ENCODE data around the gene SNIP1. TPM values are rescaled to one million over a fixed set of nuclear protein-coding genes. Genes with fewer than 3 reads are reported as not detected.
"Not testable (repeated sequence)": the region's sequence is repeated elsewhere in the genome, so short reads cannot be mapped to it uniquely, and the experiment has no call there.

The SNIP1 gene
- total RNA-seq, 1 donor from 2014 or later = 34.7 TPM

DNA sequence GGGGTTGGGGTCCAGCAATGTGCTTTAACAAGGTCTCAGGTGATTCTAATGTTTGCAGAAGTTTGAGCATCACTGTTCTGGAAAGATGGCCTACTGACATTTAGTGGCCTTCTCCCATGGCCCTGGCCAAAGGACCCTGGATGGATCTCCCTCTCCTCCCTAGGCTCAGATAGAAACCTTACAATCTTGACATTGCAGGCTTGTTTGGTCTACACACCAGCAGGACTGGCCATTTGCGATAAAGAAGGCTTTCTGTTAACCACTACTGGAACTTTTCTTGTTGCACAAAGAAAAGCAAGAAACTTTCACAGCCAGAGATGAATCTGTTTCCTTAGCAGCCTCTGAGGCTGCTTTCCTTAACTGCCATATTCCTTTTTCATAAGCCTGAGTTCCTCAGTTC lies 8.9 kb upstream of the SNIP1 start:
- intact Hi-C loops (cut with micrococcal nuclease) = loop anchor here (1.0 kb wide), 1 partner anchor 119 kb away; no protein-coding TSS in a partner anchor
- no peaks in the 10 kb centered on the region for H3K27me3 Mint-ChIP-seq

DNA sequence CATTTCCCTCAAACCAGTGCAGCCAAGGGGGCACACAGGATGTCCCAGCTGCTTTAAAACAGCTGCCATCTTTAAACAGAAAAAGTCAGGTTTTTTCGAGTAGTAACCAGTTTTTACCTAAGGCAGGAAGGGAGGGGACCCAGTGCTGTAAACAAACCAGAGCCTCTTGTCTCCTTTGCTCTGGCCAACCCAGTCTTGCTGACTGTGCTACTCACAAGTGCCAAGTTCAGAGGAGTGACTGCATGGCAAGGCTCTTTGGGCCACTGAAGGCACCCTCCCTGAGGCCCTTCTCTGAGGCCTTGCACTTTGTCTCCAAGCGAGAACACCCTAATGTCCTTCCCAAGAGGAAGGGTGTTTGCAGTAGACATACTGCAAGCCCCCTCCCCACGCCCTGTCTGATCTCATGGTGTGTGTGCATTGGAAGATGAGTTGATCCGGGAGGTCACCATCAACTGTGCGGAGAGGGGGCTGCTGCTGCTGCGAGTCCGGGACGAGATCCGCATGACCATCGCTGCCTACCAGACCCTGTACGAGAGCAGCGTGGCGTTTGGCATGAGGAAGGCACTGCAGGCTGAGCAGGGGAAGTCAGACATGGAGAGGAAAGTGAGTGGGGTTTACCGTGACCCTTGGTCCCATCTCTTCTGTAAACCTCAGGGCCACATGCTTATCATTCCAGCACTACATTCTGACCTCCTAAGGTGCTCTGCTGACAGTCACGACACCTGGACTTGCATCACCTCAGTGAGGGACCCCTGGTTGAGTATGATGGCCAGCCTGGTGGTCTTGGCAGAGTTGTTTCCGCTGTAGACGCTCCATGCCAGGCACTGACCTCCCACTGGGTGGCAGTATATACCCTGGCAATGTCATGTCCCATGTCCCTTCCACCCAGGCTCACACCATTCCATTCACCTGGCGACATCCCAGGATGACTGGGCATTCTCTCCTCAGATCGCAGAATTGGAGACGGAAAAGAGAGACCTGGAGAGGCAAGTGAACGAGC lies 7.3 kb upstream of the SNIP1 start:
- ChIA-PET CTCF (interaction anchor here (1.0 kb wide), 1 partner anchor 120 kb away, joined by 3 read pairs; no protein-coding TSS in a partner anchor), POLR2A (interaction anchor here (0.6 kb wide), 1 partner anchor 402 kb away, joined by 3 read pairs; no protein-coding TSS in a partner anchor)
- intact Hi-C loops (cut with micrococcal nuclease) = loop anchor here (1.0 kb wide), 2 partner anchors 121 to 299 kb away; no protein-coding TSS in a partner anchor
- H3K9me3 Mint-ChIP-seq = no peaks in the 10 kb centered on the region
- DNase-seq = no peak
- peaks cover 7% of the 10 kb centered on the region for H3K27me3 Mint-ChIP-seq
- no peak overlapping the region for H3K27ac Mint-ChIP-seq
- peaks cover 33% of the 10 kb centered on the region for H3K36me3 Mint-ChIP-seq (ENCODE audit: low read depth)
- H3K4me3 Mint-ChIP-seq = no peak overlapping the region
- H3K4me1 Mint-ChIP-seq = no peaks in the 10 kb centered on the region
- ATAC-seq (ENCODE audit: low read depth) = peak; percentile 34
- TF ChIP-seq, protein P1, sequence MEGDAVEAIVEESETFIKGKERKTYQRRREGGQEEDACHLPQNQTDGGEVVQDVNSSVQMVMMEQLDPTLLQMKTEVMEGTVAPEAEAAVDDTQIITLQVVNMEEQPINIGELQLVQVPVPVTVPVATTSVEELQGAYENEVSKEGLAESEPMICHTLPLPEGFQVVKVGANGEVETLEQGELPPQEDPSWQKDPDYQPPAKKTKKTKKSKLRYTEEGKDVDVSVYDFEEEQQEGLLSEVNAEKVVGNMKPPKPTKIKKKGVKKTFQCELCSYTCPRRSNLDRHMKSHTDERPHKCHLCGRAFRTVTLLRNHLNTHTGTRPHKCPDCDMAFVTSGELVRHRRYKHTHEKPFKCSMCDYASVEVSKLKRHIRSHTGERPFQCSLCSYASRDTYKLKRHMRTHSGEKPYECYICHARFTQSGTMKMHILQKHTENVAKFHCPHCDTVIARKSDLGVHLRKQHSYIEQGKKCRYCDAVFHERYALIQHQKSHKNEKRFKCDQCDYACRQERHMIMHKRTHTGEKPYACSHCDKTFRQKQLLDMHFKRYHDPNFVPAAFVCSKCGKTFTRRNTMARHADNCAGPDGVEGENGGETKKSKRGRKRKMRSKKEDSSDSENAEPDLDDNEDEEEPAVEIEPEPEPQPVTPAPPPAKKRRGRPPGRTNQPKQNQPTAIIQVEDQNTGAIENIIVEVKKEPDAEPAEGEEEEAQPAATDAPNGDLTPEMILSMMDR (IDR thresholded peaks at IDR 0.05) = no peak

More for the DNA sequence above, 8.9 kb upstream of the SNIP1 start:
- Mint-ChIP-seq H3K4me1 (no peaks in the 10 kb centered on the region), H3K36me3 (ENCODE audit: low read depth) (peaks cover 48% of the 10 kb centered on the region), H3K4me3 (no peak overlapping the region), H3K27ac (no peak overlapping the region), H3K9me3 (no peaks in the 10 kb centered on the region)
- TF ChIP-seq, protein P1 (IDR thresholded peaks at IDR 0.05) = no peak
- ChIA-PET POLR2A (no interaction called here), CTCF (no interaction called here)
- ATAC-seq (ENCODE audit: low read depth) (no peak), DNase-seq (no peak)

DNA sequence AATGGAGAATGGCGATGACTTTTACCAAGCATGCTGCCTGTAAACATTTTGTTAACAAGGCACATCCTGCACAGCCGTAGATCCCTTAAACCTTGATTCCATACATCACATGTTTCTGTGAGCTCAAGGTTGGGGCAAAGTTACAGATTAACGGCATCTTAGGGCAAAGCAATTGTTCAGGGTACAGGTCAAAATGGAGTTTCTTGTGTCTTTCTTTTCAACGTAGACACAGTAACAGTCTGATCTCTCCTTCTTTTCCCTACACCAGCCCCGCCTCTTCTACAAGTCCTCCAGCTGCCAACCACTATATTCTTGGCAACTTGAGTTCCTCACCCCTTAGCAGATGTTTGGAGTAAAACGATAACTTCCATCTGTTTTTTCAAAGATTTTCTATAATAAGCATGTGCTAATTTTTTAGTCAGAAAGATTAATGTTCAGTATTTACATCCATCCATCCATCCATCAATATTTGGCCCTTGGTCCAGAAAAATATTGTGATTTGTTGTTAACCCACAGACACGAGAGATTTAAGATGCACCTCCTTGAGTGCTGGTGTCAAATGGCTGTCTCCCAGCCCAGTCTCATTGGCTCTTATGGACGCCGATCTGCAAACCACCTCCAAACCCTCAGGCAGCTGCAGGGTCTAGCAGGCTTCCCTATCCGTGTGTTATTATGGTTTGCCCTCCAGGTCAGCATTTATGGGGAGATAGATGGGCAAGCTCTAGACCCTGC lies 6.5 kb upstream of the SNIP1 start:
- Mint-ChIP-seq H3K4me1 (no peaks in the 10 kb centered on the region), H3K27ac (no peak overlapping the region), H3K9me3 (no peaks in the 10 kb centered on the region), H3K27me3 (peaks cover 9% of the 10 kb centered on the region), H3K36me3 (ENCODE audit: low read depth) (peaks cover 24% of the 10 kb centered on the region), H3K4me3 (no peak overlapping the region)
- DNase-seq (no peak), ATAC-seq (ENCODE audit: low read depth) (no peak)
- TF ChIP-seq, protein P1 (IDR thresholded peaks at IDR 0.05) = no peak
- intact Hi-C loops (cut with micrococcal nuclease) = loop anchor here (1.0 kb wide), 1 partner anchor 300 kb away; no protein-coding TSS in a partner anchor
- CTCF ChIA-PET = no interaction called here
- POLR2A ChIA-PET = interaction anchor here (0.6 kb wide), 1 partner anchor 403 kb away, joined by 3 read pairs; no protein-coding TSS in a partner anchor

DNA sequence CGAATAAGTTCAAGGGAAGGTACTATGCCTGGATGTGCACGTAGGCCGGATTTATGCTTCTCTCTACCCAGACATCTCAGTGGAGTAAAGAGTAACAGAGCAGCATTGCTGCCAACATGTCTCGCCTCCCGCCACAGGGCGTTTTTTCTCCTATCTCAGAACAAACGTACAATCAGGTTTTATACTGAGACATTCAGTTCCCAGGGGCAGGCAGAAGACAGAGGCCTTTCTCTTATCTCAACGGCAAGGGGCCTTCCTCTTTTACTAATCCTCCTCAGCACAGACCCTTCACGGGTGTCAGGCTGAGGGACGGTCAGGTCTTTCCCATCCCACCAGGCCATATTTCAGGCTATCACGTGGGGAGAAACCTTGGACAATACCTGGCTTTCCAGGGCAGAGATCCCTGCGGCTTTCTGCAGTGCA lies 5.9 kb upstream of the SNIP1 start:
- intact Hi-C loops (cut with micrococcal nuclease); ATAC-seq (ENCODE audit: low read depth); H3K27me3 Mint-ChIP-seq; H3K4me1 Mint-ChIP-seq; H3K9me3 Mint-ChIP-seq; POLR2A ChIA-PET; CTCF ChIA-PET; DNase-seq; H3K4me3 Mint-ChIP-seq; H3K27ac Mint-ChIP-seq: not testable (repeated sequence)
- H3K36me3 Mint-ChIP-seq (ENCODE audit: low read depth) = peaks cover 18% of the 10 kb centered on the region

DNA sequence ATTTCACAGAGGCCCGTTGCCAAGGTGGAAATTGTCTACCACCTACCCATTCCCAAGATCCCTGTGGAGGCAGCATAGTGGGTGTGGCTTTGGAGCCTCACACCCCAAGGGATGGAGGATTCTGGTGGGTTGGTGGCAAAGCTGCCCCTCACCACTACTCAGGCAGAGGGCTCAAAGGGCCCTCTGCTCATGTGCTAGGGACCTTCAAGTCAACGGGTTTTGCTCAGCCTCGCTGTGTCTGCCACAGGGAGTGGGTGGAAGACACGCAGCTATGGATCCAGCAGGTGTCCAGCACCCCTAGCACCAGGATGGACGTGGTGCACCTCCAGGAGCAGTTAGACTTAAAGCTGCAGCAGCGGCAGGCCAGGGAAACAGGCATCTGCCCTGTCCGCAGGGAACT lies 5.0 kb upstream of the SNIP1 start:
- H3K4me3 Mint-ChIP-seq = no peak overlapping the region
- intact Hi-C loops (cut with micrococcal nuclease) = no loop called here
- ATAC-seq (ENCODE audit: low read depth) (no peak), DNase-seq (no peak)
- H3K9me3 Mint-ChIP-seq = no peaks in the 10 kb centered on the region
- ChIA-PET POLR2A (interaction anchor here (0.6 kb wide), 1 partner anchor 306 kb away, joined by 4 read pairs; no protein-coding TSS in a partner anchor), CTCF (no interaction called here)
- peaks cover 9% of the 10 kb centered on the region for H3K27me3 Mint-ChIP-seq
- TF ChIP-seq, protein P1 (IDR thresholded peaks at IDR 0.05) = no peak
- H3K4me1 Mint-ChIP-seq = peaks cover 2% of the 10 kb centered on the region
- peaks cover 11% of the 10 kb centered on the region for H3K36me3 Mint-ChIP-seq (ENCODE audit: low read depth)
- H3K27ac Mint-ChIP-seq = no peak overlapping the region

All from activated B cell treated with CpG ODN at 0.5 μM for 24 hours (primary cell).